ENCODE results near the gene RIN2.
A peak's percentile ranks its signal among the peaks of the same experiment; 100 is the strongest.

The RIN2 gene

DNA sequence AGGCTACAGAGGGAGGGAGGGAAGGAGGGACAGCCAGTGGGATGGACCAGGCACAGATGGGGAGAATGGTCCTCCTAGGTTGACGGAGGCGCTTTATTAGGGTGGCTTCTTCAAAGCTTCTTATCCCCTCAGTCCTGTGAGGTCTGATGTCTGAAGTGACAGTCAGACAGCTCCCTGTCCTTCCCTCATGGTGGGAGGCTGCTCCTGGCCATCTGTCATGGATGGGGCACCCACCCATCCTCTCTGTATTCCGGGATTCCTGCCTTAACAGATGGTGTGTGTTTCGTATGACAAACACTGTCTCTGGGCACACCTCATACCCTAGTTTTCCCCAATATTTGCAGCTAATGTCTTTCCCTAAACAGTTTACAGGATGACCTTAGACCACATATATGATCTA lies 7.9 kb downstream of the RIN2 start:
- DNase-seq (ENCODE audit: low read depth) = no peak

- DNase-seq (ENCODE audit: low read depth) = no peak
These were observed 9.0 kb downstream of the RIN2 start for GRCh38 chr20:19767070-19767469.

DNA sequence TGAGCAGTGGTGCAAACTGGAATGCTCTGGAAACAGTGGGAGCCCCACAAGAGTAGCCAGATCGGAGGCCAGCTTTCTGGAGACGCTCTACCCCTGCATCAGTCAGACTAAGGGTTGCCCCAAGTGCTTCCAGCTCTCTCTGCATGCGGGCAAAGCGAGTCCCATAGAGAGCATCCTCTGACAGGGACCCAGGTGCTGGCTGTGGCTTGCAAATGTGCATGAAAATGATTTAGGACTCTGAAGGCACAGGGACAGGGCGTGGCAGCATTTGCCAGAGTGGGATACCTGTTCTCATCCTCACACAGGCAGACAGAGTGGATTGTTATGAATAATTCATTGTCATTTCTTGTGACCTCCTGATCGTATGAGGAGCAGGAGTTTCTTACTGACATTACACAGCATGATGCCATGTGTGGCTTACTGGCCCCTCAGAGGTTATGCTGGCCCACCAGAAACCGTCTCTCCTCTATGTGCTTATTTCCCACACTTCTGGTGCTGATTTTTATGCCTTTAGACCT lies 10.3 kb downstream of the RIN2 start:
- no peak for DNase-seq (ENCODE audit: low read depth)

- no peak for DNase-seq (ENCODE audit: low read depth)
These were observed 11.4 kb downstream of the RIN2 start for GRCh38 chr20:19769507-19769906.

- no peak for DNase-seq (ENCODE audit: low read depth)
These were observed 12.3 kb downstream of the RIN2 start for GRCh38 chr20:19770375-19770774.

- DNase-seq (ENCODE audit: low read depth) = no peak
These were observed 13.0 kb downstream of the RIN2 start for GRCh38 chr20:19771031-19771430.

GRCh38 chr20:19773471-19773870 lies 15.4 kb downstream of the RIN2 start:
- no peak for DNase-seq (ENCODE audit: low read depth)

GRCh38 chr20:19774135-19774933 lies 16.3 kb downstream of the RIN2 start:
- no peak for DNase-seq (ENCODE audit: low read depth)

DNA sequence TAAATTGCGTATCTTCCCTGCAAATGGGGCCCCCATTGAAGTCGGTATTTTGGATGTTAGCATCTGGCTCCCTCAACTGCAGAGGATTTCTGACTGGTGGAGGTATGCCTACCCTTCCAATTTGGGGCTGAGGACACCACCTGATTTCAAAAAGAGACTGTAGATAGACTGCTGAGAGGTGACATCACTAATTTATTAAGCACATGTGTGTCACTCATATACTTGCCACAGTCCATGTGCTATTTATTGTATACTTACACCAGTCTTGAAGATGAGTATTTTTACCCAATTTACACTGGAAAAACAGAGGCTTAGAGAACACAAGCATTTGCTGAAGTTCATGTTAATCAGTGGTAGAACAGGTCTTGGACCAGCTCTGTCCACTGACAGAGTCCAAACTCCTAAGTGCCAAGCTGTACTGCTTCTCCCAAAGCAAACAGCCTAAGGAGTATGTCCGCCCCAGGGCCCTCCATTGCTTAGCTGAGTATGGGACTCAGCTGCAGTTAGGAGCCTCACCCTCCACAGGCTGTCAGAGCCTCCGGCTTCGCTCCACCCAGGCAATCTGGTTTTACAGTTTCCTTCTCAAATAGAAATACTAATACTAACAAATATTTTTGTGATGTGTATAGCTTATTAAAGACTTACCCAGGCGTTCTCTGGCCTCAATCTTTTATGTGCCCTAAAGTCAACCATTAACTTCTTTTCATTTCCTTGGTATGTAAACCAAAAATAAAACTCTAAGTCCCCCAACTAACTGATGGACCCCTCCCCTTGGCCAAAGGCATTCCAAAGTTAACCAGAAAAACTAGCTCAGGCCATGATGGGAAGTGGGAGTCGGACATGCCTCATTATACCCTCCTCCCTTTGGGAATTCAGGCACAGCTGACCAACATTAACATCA lies 17.5 kb downstream of the RIN2 start:
- DNase-seq (ENCODE audit: low read depth) = no peak

DNA sequence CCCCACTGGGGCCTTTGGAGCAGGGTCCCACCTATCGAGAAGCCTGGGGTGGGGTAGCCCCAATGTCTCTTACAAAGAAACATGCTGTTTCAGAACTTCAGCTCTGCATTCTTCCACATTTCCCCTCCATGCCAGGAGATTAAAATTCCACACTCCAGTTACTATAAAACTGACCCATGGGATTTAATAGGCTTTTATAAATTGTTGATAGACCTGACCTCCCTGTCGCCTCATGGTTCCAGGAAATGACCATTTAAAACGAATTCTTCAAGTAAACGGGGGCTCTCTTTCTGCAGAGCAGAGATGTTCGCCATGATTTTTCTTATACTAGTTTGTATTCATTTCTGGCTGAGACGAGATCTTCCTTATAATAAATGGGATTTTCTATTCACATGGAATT lies 19.3 kb downstream of the RIN2 start:
- DNase-seq (ENCODE audit: low read depth) = no peak

DNA sequence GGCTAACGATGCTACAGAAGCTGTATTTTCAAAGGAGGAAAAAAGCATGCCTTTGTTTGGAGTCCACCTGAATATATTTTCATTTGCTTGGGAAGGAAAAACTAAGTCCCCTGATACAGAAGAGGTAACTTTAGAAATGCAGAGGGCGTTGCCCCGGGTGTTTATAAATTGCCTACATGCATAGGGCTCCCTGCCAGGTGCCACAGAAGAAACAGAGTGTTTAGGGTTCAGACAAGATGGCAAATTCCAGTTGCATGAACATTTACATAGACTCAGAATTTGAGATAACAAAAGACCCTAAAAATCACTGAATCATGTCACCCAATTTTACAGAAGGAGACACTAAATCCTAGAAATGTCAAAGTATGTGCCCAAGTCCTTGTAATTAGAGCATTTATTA lies 19.9 kb downstream of the RIN2 start:
- DNase-seq (ENCODE audit: low read depth) = no peak

- DNase-seq (ENCODE audit: low read depth) = no peak
These were observed 20.3 kb downstream of the RIN2 start for GRCh38 chr20:19778404-19778803.

DNA sequence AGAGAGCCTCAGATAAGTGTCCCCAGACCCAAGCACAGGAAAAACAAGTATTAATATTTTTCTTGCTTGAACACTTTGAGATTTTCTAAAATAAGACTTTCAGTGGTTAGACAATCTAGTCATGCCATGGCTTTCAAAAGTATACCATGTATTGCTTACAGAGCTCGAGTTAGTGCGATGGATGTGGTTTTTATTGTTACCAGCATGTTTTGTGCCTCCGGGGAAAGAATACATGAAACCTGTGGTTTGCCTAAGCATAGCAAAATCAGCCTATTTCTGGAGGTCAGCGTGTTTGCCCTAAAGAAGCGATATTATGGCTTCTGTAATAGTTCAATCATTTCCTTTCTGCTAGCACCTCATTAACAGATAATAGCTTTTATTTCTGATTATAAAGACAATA lies 21.6 kb downstream of the RIN2 start:
- DNase-seq (ENCODE audit: low read depth) = no peak

DNA sequence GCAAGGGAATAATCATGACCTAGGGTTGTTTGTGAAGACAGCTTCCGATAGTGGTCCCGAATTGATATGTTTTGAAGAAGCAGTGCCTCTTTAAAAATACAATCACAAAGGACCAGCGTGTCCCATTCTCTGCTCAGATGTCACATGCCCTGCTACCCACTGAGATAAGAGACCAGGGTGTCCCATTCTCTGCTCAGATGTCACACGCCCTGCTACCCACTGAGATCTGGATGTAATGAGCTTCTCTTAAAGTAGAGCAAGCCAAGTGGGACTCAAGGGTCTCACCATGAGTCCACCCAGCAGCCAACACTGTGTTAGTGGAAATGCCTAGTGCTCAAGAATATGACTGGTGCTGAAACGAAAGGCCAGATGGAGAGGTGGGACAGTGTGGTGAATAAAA lies 22.2 kb downstream of the RIN2 start:
- no peak for DNase-seq (ENCODE audit: low read depth)

- DNase-seq (ENCODE audit: low read depth) = no peak
These were observed 23.2 kb downstream of the RIN2 start for GRCh38 chr20:19781235-19781634.

DNA sequence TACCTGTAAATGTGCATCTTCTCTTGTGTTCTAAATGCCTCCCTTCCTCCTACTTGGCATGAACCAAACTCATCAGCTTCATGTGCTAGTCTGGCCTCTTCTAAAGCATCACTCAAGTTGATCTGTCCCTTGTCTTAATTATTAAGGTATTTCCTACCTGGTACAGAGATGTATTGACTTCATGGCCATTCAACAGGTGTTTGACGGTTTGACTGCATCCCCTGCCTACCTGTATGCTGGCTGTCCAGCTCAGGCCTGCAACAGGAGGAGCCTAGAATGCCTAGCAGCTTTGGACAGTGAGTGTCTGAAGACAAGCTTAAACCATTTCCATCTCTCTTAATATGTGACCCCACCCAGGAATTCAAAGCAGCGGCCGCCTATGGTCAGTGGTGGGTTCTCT lies 24.6 kb downstream of the RIN2 start:
- no peak for DNase-seq (ENCODE audit: low read depth)

DNA sequence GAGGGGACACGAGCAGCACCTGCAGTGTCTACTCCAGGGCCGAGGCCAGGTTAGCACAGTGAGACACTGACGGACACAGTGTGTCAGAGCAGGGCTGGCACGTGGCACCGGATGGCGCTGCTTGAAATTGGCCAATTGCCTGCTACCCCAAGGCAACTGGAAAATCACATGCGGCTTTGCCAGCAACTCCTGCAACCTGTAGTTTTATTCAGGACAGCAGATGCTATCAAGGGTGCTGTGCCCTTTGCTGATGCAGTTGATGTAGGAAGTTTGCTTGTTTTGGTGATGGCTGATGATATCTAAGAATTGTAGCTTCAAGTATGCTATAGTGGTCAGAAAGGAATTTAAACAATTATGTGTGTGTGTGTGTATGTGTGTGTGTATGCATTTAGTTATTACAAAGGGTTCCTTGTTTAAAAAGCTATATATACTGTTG lies 25.9 kb downstream of the RIN2 start:
- DNase-seq (ENCODE audit: low read depth) = no peak

- DNase-seq (ENCODE audit: low read depth) = peak; percentile 26
These were observed 26.6 kb downstream of the RIN2 start for GRCh38 chr20:19784511-19785172.

- DNase-seq (ENCODE audit: low read depth) = no peak
These were observed 27.3 kb downstream of the RIN2 start for GRCh38 chr20:19785173-19785982.

- no peak for DNase-seq (ENCODE audit: low read depth)
These were observed 27.9 kb downstream of the RIN2 start for GRCh38 chr20:19785983-19786285.

GRCh38 chr20:19786311-19786710 lies 28.3 kb downstream of the RIN2 start:
- DNase-seq (ENCODE audit: low read depth) = no peak

DNA sequence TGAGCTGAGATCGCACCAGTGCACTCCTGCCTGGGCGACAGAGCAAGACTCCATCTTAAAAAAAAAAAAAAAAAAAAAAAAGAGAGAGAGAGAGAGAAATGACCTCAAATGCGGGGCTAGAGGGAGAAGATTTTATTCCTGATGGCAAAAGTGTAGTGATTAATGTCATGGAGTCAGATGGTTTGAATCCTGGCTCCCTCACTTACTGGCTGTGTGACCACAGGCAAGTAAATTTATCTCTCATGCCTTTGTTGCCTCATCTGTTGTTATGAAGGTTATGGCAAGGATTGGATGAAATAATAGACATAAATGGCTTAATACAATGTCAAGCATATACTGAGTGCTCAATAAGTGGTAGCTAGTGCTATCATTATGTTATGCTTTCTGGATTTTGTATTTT lies 29.3 kb downstream of the RIN2 start:
- DNase-seq (ENCODE audit: low read depth) = no peak
